ENCODE measurements around the gene LYAR. TPM values are rescaled to one million over a fixed set of nuclear protein-coding genes. Genes with fewer than 3 reads are reported as not detected.

The LYAR gene
- total and polyA plus RNA-seq, 2 of the 13 experiments (the other 11 are each of a cell fraction or from before 2014, with no cell fraction given) = 7.8 to 94.2 TPM

DNA sequence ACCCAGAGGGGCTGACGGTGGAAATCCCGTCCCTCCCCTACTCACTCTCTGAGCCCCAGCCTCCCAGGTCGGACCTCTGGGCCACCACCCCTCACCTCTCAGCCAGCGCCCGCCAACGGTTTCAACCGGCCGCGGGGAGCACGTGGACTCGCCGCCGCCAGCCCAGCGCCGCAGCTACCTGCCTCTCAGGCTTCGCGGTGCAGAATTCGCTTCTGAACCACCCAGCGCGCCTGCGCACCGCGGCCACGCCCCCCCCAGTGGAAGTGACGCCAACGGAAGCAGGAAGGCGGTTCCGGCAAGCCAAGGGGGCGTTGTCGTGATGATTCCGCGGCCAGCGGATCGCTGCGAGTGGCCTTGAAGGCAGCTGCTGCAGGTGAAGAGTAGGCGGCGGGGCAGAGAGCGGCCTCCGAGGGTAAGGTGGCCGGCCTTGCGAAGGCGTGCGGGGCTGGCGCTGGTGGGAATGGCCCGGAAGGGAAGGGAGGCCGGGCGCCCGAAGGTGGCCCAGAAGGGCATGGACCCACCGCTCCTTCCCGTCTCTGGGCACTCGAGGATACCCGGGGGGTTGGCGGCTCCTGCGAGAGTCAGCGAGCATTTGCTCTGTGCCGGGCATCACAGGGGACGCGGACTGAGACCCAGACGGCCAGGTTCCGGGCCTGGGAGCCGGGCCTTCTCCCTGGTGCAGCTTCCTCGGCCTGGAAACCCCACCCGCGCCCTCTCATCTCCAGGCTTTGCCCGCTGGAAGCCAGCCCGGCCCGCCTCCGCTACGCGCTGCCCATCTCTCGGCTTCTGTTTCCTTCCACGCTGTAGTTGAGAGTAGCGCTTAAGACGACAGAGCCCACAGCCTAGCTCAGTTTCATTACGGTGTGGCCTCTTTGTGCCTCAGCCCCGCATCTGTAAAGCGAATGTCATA, at the start of gene LYAR, which contains the start of gene ZBTB49 (continued):
- TF ChIP-seq, protein P1, sequence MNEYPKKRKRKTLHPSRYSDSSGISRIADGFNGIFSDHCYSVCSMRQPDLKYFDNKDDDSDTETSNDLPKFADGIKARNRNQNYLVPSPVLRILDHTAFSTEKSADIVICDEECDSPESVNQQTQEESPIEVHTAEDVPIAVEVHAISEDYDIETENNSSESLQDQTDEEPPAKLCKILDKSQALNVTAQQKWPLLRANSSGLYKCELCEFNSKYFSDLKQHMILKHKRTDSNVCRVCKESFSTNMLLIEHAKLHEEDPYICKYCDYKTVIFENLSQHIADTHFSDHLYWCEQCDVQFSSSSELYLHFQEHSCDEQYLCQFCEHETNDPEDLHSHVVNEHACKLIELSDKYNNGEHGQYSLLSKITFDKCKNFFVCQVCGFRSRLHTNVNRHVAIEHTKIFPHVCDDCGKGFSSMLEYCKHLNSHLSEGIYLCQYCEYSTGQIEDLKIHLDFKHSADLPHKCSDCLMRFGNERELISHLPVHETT (CRISPR knock-in tag; conservative IDR thresholded peaks at IDR 0.05) = 0 out of 2 replicates have a peak, but pooled peaks have one; percentile 20
- TF ChIP-seq SSRP1 (CRISPR knock-in tag; IDR thresholded peaks at IDR 0.05) = no peak
- no peak for TF ChIP-seq ZNF558 (CRISPR knock-in tag; IDR thresholded peaks at IDR 0.05; ENCODE audit: borderline replicate concordance)
- TF ChIP-seq, protein P2, sequence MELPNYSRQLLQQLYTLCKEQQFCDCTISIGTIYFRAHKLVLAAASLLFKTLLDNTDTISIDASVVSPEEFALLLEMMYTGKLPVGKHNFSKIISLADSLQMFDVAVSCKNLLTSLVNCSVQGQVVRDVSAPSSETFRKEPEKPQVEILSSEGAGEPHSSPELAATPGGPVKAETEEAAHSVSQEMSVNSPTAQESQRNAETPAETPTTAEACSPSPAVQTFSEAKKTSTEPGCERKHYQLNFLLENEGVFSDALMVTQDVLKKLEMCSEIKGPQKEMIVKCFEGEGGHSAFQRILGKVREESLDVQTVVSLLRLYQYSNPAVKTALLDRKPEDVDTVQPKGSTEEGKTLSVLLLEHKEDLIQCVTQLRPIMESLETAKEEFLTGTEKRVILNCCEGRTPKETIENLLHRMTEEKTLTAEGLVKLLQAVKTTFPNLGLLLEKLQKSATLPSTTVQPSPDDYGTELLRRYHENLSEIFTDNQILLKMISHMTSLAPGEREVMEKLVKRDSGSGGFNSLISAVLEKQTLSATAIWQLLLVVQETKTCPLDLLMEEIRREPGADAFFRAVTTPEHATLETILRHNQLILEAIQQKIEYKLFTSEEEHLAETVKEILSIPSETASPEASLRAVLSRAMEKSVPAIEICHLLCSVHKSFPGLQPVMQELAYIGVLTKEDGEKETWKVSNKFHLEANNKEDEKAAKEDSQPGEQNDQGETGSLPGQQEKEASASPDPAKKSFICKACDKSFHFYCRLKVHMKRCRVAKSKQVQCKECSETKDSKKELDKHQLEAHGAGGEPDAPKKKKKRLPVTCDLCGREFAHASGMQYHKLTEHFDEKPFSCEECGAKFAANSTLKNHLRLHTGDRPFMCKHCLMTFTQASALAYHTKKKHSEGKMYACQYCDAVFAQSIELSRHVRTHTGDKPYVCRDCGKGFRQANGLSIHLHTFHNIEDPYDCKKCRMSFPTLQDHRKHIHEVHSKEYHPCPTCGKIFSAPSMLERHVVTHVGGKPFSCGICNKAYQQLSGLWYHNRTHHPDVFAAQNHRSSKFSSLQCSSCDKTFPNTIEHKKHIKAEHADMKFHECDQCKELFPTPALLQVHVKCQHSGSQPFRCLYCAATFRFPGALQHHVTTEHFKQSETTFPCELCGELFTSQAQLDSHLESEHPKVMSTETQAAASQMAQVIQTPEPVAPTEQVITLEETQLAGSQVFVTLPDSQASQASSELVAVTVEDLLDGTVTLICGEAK (IDR thresholded peaks at IDR 0.05) = peak; percentile 34; the same call in 1 of the 2 replicates
- TF ChIP-seq, protein P2 (CRISPR knock-in tag; IDR thresholded peaks at IDR 0.05) = peak; percentile 42; the same call in 1 of the 2 replicates
- TF ChIP-seq, protein P3, sequence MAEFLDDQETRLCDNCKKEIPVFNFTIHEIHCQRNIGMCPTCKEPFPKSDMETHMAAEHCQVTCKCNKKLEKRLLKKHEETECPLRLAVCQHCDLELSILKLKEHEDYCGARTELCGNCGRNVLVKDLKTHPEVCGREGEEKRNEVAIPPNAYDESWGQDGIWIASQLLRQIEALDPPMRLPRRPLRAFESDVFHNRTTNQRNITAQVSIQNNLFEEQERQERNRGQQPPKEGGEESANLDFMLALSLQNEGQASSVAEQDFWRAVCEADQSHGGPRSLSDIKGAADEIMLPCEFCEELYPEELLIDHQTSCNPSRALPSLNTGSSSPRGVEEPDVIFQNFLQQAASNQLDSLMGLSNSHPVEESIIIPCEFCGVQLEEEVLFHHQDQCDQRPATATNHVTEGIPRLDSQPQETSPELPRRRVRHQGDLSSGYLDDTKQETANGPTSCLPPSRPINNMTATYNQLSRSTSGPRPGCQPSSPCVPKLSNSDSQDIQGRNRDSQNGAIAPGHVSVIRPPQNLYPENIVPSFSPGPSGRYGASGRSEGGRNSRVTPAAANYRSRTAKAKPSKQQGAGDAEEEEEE (CRISPR knock-in tag; IDR thresholded peaks at IDR 0.05; ENCODE audit: borderline replicate concordance) = no peak
- TF ChIP-seq SIN3B (IDR thresholded peaks at IDR 0.05; ENCODE audit: low read length) = peak; percentile 63; the same call in 1 of the 2 replicates
- peak; percentile 69; the same call in 1 of the 2 replicates for TF ChIP-seq ZNF343 (CRISPR knock-in tag; IDR thresholded peaks at IDR 0.05)
- TF ChIP-seq NFE2L1 (CRISPR knock-in tag; IDR thresholded peaks at IDR 0.05; ENCODE audit: borderline replicate concordance) = no peak
- TF ChIP-seq ZSCAN31 (CRISPR knock-in tag; IDR thresholded peaks at IDR 0.05; ENCODE audit: low read depth) = peak; percentile 26; the same call in 1 of the 2 replicates
- peak; percentile 67 for TF ChIP-seq KDM5A (IDR thresholded peaks at IDR 0.05; ENCODE audit: borderline replicate concordance, low read length)
- TF ChIP-seq CHD2 (IDR thresholded peaks at IDR 0.05; ENCODE audit: low read depth, low read length) = no peak
- TF ChIP-seq YEATS2 (CRISPR knock-in tag; IDR thresholded peaks at IDR 0.05; ENCODE audit: borderline replicate concordance) = peak; percentile 92

Data from HepG2 (cell line).